HFF-Myc (cell line): ENCODE data around the gene SPATS2L.

Experiments
- DNase-seq: peaks from one replicate; pipeline ENCODE4 v3.0.0-alpha.2; 2011; ENCODE audit warnings: low read depth; ENCODE audit errors: extremely low read depth
- H3K4me3 ChIP-seq: replicated peaks from 2 replicates; pipeline ENCODE4 v1.5.1; 2011; ENCODE audit warnings: low read depth, mild to moderate bottlenecking, control low read depth, low read length
- CTCF ChIP-seq: IDR thresholded peaks from 2 replicates; pipeline ENCODE4 v1.5.1; 2012; ENCODE audit warnings: mild to moderate bottlenecking, low read depth, low read length, control low read depth; ENCODE audit errors: missing control alignments

The SPATS2L gene

GRCh38 chr2:200466425-200467418, 160.2 kb downstream of the SPATS2L start:
- no peak overlapping the region for H3K4me3 ChIP-seq
- TF ChIP-seq CTCF = no peak
- DNase-seq = no peak

GRCh38 chr2:200467806-200468681, 161.6 kb downstream of the SPATS2L start:
- DNase-seq = no peak
- no peak overlapping the region for H3K4me3 ChIP-seq
- no peak for TF ChIP-seq CTCF

GRCh38 chr2:200469708-200470211, 163.3 kb downstream of the SPATS2L start:
- no peak for TF ChIP-seq CTCF
- DNase-seq = no peak
- H3K4me3 ChIP-seq = no peak overlapping the region

- TF ChIP-seq CTCF = no peak
- no peak overlapping the region for H3K4me3 ChIP-seq
- DNase-seq = no peak
Measured at GRCh38 chr2:200470230-200470629, 163.7 kb downstream of the SPATS2L start.

GRCh38 chr2:200471324-200471848, 164.9 kb downstream of the SPATS2L start:
- peak; percentile 47 for TF ChIP-seq CTCF
- no peak for DNase-seq

GRCh38 chr2:200471928-200472645, 165.6 kb downstream of the SPATS2L start:
- no peak for DNase-seq
- no peak for TF ChIP-seq CTCF
- H3K4me3 ChIP-seq = no peak overlapping the region

More at GRCh38 chr2:200471324-200471848, 164.9 kb downstream of the SPATS2L start:
- H3K4me3 ChIP-seq = no peak overlapping the region
